ENCODE measurements around the gene TBC1D22A. TPM values are rescaled to one million over a fixed set of nuclear protein-coding genes. Genes with fewer than 3 reads are reported as not detected.

TBC1D22A gene
- total RNA-seq, 4 donors from 2014 or later, result 15.6 to 21.7 (median 20.5) TPM

DNA sequence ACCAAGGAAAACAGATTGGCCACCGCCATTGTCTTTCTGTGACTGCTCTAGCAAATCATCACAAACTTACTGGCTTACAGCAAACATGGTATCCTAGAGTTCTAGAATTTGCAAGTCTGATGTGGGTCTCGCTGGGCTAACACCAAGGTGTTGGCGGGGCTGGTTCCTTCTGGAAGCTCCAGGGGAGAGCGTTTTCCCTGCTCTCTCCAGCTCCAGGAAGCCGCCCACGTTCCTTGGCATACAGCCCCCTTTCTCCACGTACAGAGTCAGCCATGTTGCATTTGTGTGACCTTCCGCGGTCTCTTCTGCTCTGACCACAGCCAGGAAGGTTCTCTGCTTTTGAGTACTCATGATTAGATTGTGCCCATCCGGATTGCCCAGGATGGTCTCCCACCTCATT is 27.5 kb downstream of the TBC1D22A start:
- H3K9me3 ChIP-seq, result peaks cover 0 to 5% (median 0%) of the 10 kb centered on the region in 3 donors
- no peaks in the 10 kb centered on the region for H3K27me3 ChIP-seq
- TF ChIP-seq POLR2A (IDR thresholded peaks at IDR 0.05), result no peak
- TF ChIP-seq, protein P1, sequence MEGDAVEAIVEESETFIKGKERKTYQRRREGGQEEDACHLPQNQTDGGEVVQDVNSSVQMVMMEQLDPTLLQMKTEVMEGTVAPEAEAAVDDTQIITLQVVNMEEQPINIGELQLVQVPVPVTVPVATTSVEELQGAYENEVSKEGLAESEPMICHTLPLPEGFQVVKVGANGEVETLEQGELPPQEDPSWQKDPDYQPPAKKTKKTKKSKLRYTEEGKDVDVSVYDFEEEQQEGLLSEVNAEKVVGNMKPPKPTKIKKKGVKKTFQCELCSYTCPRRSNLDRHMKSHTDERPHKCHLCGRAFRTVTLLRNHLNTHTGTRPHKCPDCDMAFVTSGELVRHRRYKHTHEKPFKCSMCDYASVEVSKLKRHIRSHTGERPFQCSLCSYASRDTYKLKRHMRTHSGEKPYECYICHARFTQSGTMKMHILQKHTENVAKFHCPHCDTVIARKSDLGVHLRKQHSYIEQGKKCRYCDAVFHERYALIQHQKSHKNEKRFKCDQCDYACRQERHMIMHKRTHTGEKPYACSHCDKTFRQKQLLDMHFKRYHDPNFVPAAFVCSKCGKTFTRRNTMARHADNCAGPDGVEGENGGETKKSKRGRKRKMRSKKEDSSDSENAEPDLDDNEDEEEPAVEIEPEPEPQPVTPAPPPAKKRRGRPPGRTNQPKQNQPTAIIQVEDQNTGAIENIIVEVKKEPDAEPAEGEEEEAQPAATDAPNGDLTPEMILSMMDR (IDR thresholded peaks at IDR 0.05), result no peak
- H3K4me1 ChIP-seq, result peaks cover 12 to 50% (median 30%) of the 10 kb centered on the region in 3 donors
- intact Hi-C loops (cut with DNase I), result no loop called here
- no peak overlapping the region for H3K4me3 ChIP-seq
- peaks cover 12 to 28% (median 12%) of the 10 kb centered on the region in 3 donors for H3K36me3 ChIP-seq
- WGBS, 2 donors, result 79 to 84% methylated on average over 10 of the region's 10 CpGs
- no peak overlapping the region for H3K27ac ChIP-seq
- no peak for DNase-seq

DNA sequence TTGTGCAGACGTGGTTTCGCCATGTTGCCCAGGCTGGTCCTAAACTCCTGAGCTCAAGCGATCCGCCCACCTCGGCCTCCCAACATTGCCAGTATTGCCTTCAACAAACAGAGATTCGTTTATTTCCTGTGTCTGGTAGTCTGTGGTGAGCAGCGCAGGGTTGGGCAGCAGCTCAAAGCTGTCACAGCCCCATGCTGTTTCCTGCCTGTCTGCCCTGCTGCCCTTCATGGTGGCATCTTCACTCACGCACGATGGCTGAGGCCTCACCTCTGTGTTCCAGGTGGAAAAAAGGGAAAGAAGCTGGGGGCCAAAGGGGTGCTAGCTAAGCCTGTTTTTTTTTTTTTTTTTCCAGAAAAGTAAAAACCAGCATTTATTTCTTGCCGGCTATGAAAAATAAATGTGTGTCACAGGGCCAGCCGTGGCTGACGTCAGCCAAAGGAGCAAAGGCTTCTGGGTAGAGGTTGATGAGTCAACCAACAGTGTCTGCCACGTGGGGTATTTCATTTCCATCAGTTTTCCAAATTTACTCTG is 28.8 kb downstream of the TBC1D22A start:
- 18 to 23% methylated on average over 12 to 13 of the region's 13 CpGs for WGBS, 2 donors
- TF ChIP-seq POLR2A (IDR thresholded peaks at IDR 0.05), result no peak
- TF ChIP-seq, protein P1 (IDR thresholded peaks at IDR 0.05), result no peak
- Histone ChIP-seq H3K27me3 (no peaks in the 10 kb centered on the region), H3K9me3 (peaks cover 0 to 3% (median 0%) of the 10 kb centered on the region in 3 donors), H3K4me1 (peaks cover 12 to 50% (median 30%) of the 10 kb centered on the region in 3 donors), H3K27ac (peak overlapping the region; percentile 70 to 86 (median 82)), H3K36me3 (peaks cover 12 to 41% (median 17%) of the 10 kb centered on the region in 3 donors), H3K4me3 (peak overlapping the region in 3 of 4 donors; percentile 13 to 46 (median 18))
- intact Hi-C loops (cut with DNase I), result no loop called here
- no peak for DNase-seq

DNA sequence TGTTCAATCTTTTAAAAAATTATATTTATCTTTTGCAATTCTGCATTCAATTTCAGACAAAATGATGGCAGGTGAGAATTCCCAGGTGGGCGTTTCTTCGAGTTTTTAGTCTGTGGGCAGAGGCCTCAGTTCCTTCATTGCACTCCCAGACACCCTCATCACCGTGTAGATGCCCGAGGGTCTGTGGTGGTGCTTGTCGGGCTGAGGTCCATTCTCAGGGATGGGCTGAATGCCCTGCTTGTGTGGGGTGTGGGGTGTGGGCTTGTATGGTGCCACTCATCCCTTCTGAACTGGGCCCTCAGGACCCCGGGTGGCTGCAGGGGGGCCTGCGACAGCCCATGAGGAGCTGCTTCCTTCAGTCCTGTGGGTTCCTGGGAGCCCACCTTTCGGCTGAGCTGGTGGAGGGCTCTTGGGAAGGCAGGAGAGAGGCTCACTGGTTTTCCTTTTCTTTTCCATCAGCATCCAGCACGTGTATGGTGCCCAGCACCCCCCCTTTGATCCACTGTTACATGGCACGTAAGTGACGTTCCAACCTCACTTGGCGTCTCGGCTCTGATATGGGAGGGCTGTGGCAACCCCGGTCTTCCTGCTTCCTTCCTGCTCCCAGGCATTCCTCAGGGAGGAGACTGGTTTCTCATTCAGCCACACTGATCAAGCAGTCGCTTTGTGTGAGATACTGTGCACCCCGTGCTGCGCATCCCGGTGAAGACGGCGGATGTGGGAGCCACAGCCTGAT is 29.8 kb downstream of the TBC1D22A start:
- no peak for DNase-seq
- H3K27ac ChIP-seq, result peak overlapping the region; percentile 70 to 86 (median 82)
- TF ChIP-seq, protein P1 (IDR thresholded peaks at IDR 0.05), result no peak
- TF ChIP-seq POLR2A (IDR thresholded peaks at IDR 0.05), result no peak
- intact Hi-C loops (cut with DNase I), result no loop called here
- peaks cover 15 to 54% (median 30%) of the 10 kb centered on the region in 3 donors for H3K4me1 ChIP-seq
- 52 to 54% methylated on average over 8 to 19 of the region's 20 CpGs for WGBS, 2 donors
- peaks cover 12 to 51% (median 17%) of the 10 kb centered on the region in 3 donors for H3K36me3 ChIP-seq
- no peaks in the 10 kb centered on the region for H3K27me3 ChIP-seq
- H3K4me3 ChIP-seq, result no peak overlapping the region
- no peaks in the 10 kb centered on the region for H3K9me3 ChIP-seq

- no peak for DNase-seq
- peaks cover 15 to 57% (median 17%) of the 10 kb centered on the region in 3 donors for H3K36me3 ChIP-seq
- H3K9me3 ChIP-seq, result no peaks in the 10 kb centered on the region
- H3K4me3 ChIP-seq, result no peak overlapping the region
- peak overlapping the region; percentile 70 to 86 (median 82) for H3K27ac ChIP-seq
- 43 to 51% methylated on average over 1 to 7 of the region's 8 CpGs for WGBS, 2 donors
- TF ChIP-seq, protein P1 (IDR thresholded peaks at IDR 0.05), result no peak
- no peak for TF ChIP-seq POLR2A (IDR thresholded peaks at IDR 0.05)
- intact Hi-C loops (cut with DNase I), result no loop called here
- peaks cover 15 to 60% (median 30%) of the 10 kb centered on the region in 3 donors for H3K4me1 ChIP-seq
- H3K27me3 ChIP-seq, result no peaks in the 10 kb centered on the region
Measured at GRCh38 chr22:46792841-46793261, 30.4 kb downstream of the TBC1D22A start.

DNA sequence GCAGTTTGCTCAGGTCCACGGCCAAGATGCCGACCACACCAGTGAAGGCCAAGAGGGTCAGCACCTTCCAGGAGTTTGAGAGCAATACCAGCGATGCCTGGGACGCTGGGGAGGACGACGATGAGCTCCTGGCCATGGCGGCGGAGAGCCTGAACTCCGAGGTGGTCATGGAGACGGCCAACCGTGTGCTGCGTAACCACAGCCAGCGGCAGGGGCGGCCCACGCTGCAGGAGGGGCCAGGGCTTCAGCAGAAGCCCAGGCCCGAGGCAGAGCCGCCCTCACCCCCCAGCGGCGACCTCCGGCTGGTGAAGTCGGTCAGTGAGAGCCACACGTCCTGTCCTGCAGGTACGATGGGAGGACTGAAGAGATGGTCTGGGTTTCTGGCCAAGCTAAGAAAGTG is 31.0 kb downstream of the TBC1D22A start:
- no peak for TF ChIP-seq POLR2A (IDR thresholded peaks at IDR 0.05)
- TF ChIP-seq, protein P1 (IDR thresholded peaks at IDR 0.05), result no peak
- no peak overlapping the region for H3K4me3 ChIP-seq
- intact Hi-C loops (cut with DNase I), result no loop called here
- H3K36me3 ChIP-seq, result peaks cover 17 to 64% (median 19%) of the 10 kb centered on the region in 3 donors
- no peak overlapping the region for H3K27ac ChIP-seq
- peaks cover 15 to 61% (median 26%) of the 10 kb centered on the region in 3 donors for H3K4me1 ChIP-seq
- WGBS, 2 donors, result 60% methylated on average over 1 of the region's 23 CpGs; no CpG with 5 or more reads in 1 of the 2 donors
- H3K27me3 ChIP-seq, result no peaks in the 10 kb centered on the region
- no peaks in the 10 kb centered on the region for H3K9me3 ChIP-seq
- DNase-seq, result no peak
